SK-N-SH (cell line): ENCODE measurements around the gene ADAMTS13. TPM values are rescaled to one million over a fixed set of nuclear protein-coding genes. Genes with fewer than 3 reads are reported as not detected.

Experiments
- CTCF ChIA-PET: fragments of 300-600, 350-600 bp; formaldehyde crosslinking; extraction: SDS; loops from one replicate; lab custom pipeline; 2021; lab: Yijun Ruan, JAX
- POLR2A ChIA-PET: fragments of 350-600 bp; sonication (Branson Sonifier 250); formaldehyde crosslinking; extraction: SDS; loops from one replicate; lab custom pipeline; 2020; ENCODE audit warnings: antibody characterized with exemption, inconsistent platforms; lab: Yijun Ruan, JAX
- DNase-seq: peaks from one replicate; pipeline ENCODE4 v3.0.0; 2012
- H2AFZ ChIP-seq: fragments of 200-600 bp; sonication (generic); 2 replicates; pipeline ENCODE4 v1.8.1; 2016; ENCODE audit warnings: antibody characterized with exemption, mild to moderate bottlenecking, low read depth
- H3F3A ChIP-seq: fragments of 200-600 bp; sonication (generic); replicated peaks from 2 replicates; pipeline ENCODE3; 2016; ENCODE audit warnings: antibody characterized with exemption, mild to moderate bottlenecking; ENCODE audit not compliant: insufficient read depth
- H3K27ac ChIP-seq, 2 experiments: fragments of 200-500 bp in 1 of 2; fragments of 200-600 bp in 1 of 2; sonication (Bioruptor generic) in 1 of 2; sonication (generic), shearing (Covaris generic) in 1 of 2; 2 replicates each; pipeline versions ENCODE4 v1.5.1 to v1.6.1; 2014 to 2016; ENCODE audit warnings: low read depth in 2 of 2, inconsistent platforms in 1 of 2, low read length in 1 of 2, mild to moderate bottlenecking in 1 of 2, mixed read lengths in 1 of 2
- H3K27me3 ChIP-seq: fragments of 200-600 bp; sonication (generic), shearing (Covaris generic); 2 replicates; pipeline ENCODE4 v1.6.1; 2016; ENCODE audit warnings: mixed run types; ENCODE audit not compliant: insufficient read depth
- H3K36me3 ChIP-seq, 2 experiments: fragments of 200-500 bp in 1 of 2; fragments of 200-600 bp in 1 of 2; sonication (Bioruptor generic) in 1 of 2; sonication (generic) in 1 of 2; replicated peaks in 1 of 2; 2 replicates each; pipeline versions ENCODE3 to v1.5.1; 2014 to 2016; ENCODE audit warnings: low read length in 1 of 2, mild to moderate bottlenecking in 1 of 2; ENCODE audit not compliant: insufficient read depth in 2 of 2, control insufficient read depth in 1 of 2
- H3K4me1 ChIP-seq, 2 experiments: fragments of 200-500 bp in 1 of 2; fragments of 200-600 bp in 1 of 2; sonication (Bioruptor generic) in 1 of 2; sonication (generic), shearing (Covaris generic) in 1 of 2; 2 replicates each; pipeline versions ENCODE4 v1.5.1 to v1.6.1; 2014 to 2016; ENCODE audit warnings: low read depth in 1 of 2, low read length in 1 of 2, mixed run types in 1 of 2; ENCODE audit not compliant: insufficient read depth in 2 of 2, control insufficient read depth in 1 of 2
- H3K4me2 ChIP-seq: fragments of 200-600 bp; sonication (generic), shearing (Covaris generic); 2 replicates; pipeline ENCODE4 v1.6.1; 2017; ENCODE audit warnings: mixed run types
- H3K4me3 ChIP-seq, 2 experiments: fragments of 200-500 bp in 1 of 2; fragments of 200-600 bp in 1 of 2; sonication (Bioruptor generic) in 1 of 2; sonication (generic), shearing (Covaris generic) in 1 of 2; 2 replicates each; pipeline versions ENCODE4 v1.5.1 to v1.8.1; 2014 to 2016; ENCODE audit warnings: low read depth in 2 of 2, inconsistent platforms in 1 of 2, low read length in 1 of 2, mild to moderate bottlenecking in 1 of 2, mixed read lengths in 1 of 2, moderate library complexity in 1 of 2
- H3K79me2 ChIP-seq: fragments of 200-600 bp; sonication (generic); 2 replicates; pipeline ENCODE4 v1.8.1; 2017; ENCODE audit warnings: mild to moderate bottlenecking; ENCODE audit not compliant: insufficient read depth
- H3K9ac ChIP-seq: fragments of 200-600 bp; sonication (generic); 2 replicates; pipeline ENCODE4 v1.6.1; 2017; ENCODE audit warnings: mixed run types
- H3K9me2 ChIP-seq: fragments of 200-600 bp; sonication (generic); 2 replicates; pipeline ENCODE4 v1.6.1; 2017; ENCODE audit warnings: mixed run types
- H3K9me3 ChIP-seq: fragments of 200-600 bp; sonication (generic); 2 replicates; pipeline ENCODE4 v1.6.1; 2017; ENCODE audit warnings: mixed run types, mild to moderate bottlenecking, moderate library complexity
- H4K20me1 ChIP-seq: fragments of 200-600 bp; sonication (generic); 2 replicates; pipeline ENCODE4 v1.6.1; 2017; ENCODE audit warnings: mild to moderate bottlenecking, mixed run types; ENCODE audit not compliant: insufficient read depth
- CHD2 ChIP-seq: fragments of 150-350 bp; IDR thresholded peaks from 2 replicates; pipeline ENCODE4 v1.6.1; 2018; ENCODE audit warnings: low read length; ENCODE audit not compliant: partially characterized antibody
- CTCF ChIP-seq: fragments of 200-600 bp; sonication (generic); IDR thresholded peaks from 2 replicates; pipeline ENCODE4 v1.6.1; 2017; ENCODE audit warnings: antibody characterized with exemption, mild to moderate bottlenecking, moderate library complexity
- FOSL2 ChIP-seq: IDR thresholded peaks from 2 replicates; pipeline ENCODE4 v1.4.0; 2012; ENCODE audit warnings: low read depth, mild to moderate bottlenecking, moderate library complexity, borderline replicate concordance
- FOXM1 ChIP-seq: IDR thresholded peaks from 2 replicates; pipeline ENCODE4 v1.4.0; 2012; ENCODE audit warnings: low read depth, mild to moderate bottlenecking
- GATA2 ChIP-seq: sonication (generic); formaldehyde crosslinking; IDR thresholded peaks from 2 replicates; pipeline ENCODE4 v1.5.0; 2020; ENCODE audit warnings: mild to moderate bottlenecking, missing genetic modification reagents
- IRF3 ChIP-seq: fragments of 150-350 bp; IDR thresholded peaks from 2 replicates; pipeline ENCODE4 v1.6.1; 2016; ENCODE audit warnings: mild to moderate bottlenecking, low read depth, low read length
- MEF2A ChIP-seq: IDR thresholded peaks from 2 replicates; pipeline ENCODE4 v1.4.0; 2012; ENCODE audit warnings: low read depth, borderline replicate concordance
- MXI1 ChIP-seq: IDR thresholded peaks from 2 replicates; pipeline ENCODE4 v1.6.1; 2012; ENCODE audit warnings: mild to moderate bottlenecking, low read depth, low read length, improper control_type of control experiment
- NRF1 ChIP-seq: IDR thresholded peaks from 2 replicates; pipeline ENCODE4 v1.6.1; 2012; ENCODE audit warnings: low read depth, mild to moderate bottlenecking, low read length
- RAD21 ChIP-seq: IDR thresholded peaks from 2 replicates; pipeline ENCODE4 v1.6.1; 2012; ENCODE audit warnings: mild to moderate bottlenecking, low read length
- RCOR1 ChIP-seq: fragments of 150-350 bp; IDR thresholded peaks from 2 replicates; pipeline ENCODE4 v1.6.1; 2017; ENCODE audit warnings: antibody characterized with exemption, low read length
- RFX5 ChIP-seq: IDR thresholded peaks from 2 replicates; pipeline ENCODE4 v1.6.1; 2012; ENCODE audit warnings: mild to moderate bottlenecking, improper control_type of control experiment, low read length
- RXRA ChIP-seq: IDR thresholded peaks from 2 replicates; pipeline ENCODE4 v1.4.0; 2012; ENCODE audit warnings: low read depth, mild to moderate bottlenecking, borderline replicate concordance
- TCF12 ChIP-seq: IDR thresholded peaks from 2 replicates; pipeline ENCODE4 v1.4.0; 2012
- USF1 ChIP-seq: IDR thresholded peaks from 2 replicates; pipeline ENCODE4 v1.4.0; 2012; ENCODE audit warnings: low read depth, borderline replicate concordance
- WGBS: methylation state at CpG from one replicate; pipeline ENCODE4 v1.1.6; 2017; ENCODE audit warnings: low lambda C conversion rate; 5-methylcytosine and 5-hydroxymethylcytosine counted together
- polyA plus RNA-seq, 3 experiments: library from polyadenylated mRNA; depleted of rRNA; stranded (reverse); fragments of >200 nt; gene quantifications; 2 replicates each; pipeline ENCODE4 v1.2.3, GENCODE V29; 2012

Gene ADAMTS13
- polyA plus RNA-seq, 1 of the 3 experiments (the other 2 are of a cell fraction), result 10.6 TPM

- H3K27ac ChIP-seq, result no peak overlapping the region
- H3K9me2 ChIP-seq, result no peaks in the 10 kb centered on the region
- no peaks in the 10 kb centered on the region for H3K4me1 ChIP-seq
- H3K9ac ChIP-seq, result no peak overlapping the region
- H3K79me2 ChIP-seq, result no peaks in the 10 kb centered on the region
- H3K4me2 ChIP-seq, result no peak overlapping the region
- H4K20me1 ChIP-seq, result no peaks in the 10 kb centered on the region
- DNase-seq, result peak; percentile 57
- ChIA-PET POLR2A (no interaction called here), CTCF (interaction anchor here (0.6 to 3.0 kb wide), 8 partner anchors 10 to 87 kb away, joined by 3 to 23 read pairs (median 4); partner anchors contain the start of genes REXO4 and STKLD1)
- H3F3A ChIP-seq, result peaks cover 4% of the 10 kb centered on the region
- no peaks in the 10 kb centered on the region for H3K27me3 ChIP-seq
- 80% methylated on average over 8 of the region's 16 CpGs for WGBS
- H3K9me3 ChIP-seq, result no peaks in the 10 kb centered on the region
- TF ChIP-seq FOSL2 (no peak), TCF12 (no peak), NRF1 (no peak), CTCF (peak; percentile 55), RXRA (no peak), USF1 (no peak), RFX5 (no peak), MXI1 (no peak), FOXM1 (no peak), RCOR1 (no peak), MEF2A (no peak), GATA2 (CRISPR knock-in tag) (no peak), IRF3 (no peak), RAD21 (peak; percentile 40), CHD2 (no peak)
- peaks cover 21 to 34% of the 10 kb centered on the region in 2 experiments for H3K36me3 ChIP-seq
- no peak overlapping the region for H3K4me3 ChIP-seq
- H2AFZ ChIP-seq, result no peak overlapping the region
Measured at GRCh38 chr9:133403766-133404453, 18.3 kb upstream of the ADAMTS13 start.
